ENCODE measurements around the gene RNF224.

The RNF224 gene

DNA sequence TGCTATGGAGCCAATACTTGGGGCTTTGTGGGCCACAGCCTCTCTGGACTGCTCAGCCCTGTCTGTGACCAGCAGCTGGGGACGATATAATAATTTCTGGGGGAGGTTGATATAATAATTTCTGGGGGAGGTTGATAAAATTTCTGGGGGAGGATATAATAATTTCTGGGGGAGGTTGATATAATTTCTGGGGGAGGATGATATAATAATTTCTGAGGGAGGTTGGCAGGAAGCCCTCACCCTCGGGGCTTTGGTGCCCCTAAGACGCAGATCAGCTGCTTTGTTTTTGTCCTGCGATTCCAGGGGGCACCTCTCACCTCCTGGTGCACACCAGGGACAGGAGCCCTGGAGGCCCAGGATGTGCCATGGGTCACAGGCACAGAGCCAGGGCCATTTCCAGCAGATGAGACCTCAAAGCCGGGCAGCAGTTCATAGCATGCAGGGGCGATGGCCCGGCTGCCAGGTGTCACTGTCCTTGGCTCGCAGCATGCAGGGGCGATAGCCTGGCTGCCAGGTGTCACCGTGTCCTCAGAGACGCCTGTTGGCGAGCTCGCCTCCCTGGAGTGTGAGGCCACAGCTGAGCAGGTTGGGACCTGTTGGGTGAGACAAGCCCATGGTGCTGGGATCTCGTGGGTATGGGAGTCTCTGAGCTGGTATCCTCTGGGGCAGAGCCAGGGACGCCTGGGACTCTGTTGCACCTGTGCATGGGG lies 46.5 kb downstream of the RNF224 start:
- DNase-seq (ENCODE audit: low read depth in 2 of 2), result no peak

DNA sequence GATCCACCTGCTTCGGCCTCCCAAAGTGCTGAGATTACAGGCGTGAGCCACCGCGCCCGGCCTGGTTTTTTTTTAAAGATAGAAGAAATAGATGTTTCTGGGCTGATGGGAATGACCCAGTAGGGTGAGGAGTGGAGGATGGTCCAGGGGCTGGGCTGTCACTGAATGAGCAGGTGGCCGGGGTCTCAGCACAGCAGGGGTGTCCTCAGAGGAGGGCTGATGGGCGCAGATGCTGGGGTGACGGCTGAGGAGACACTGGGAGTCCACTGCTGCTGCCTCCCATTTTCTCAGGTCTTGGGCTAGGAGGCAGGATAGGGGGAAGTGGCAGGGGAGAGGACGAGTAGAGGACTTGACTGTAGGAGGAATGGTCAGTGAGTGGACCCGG lies 47.9 kb downstream of the RNF224 start:
- DNase-seq (ENCODE audit: low read depth in 2 of 2), result no peak

DNA sequence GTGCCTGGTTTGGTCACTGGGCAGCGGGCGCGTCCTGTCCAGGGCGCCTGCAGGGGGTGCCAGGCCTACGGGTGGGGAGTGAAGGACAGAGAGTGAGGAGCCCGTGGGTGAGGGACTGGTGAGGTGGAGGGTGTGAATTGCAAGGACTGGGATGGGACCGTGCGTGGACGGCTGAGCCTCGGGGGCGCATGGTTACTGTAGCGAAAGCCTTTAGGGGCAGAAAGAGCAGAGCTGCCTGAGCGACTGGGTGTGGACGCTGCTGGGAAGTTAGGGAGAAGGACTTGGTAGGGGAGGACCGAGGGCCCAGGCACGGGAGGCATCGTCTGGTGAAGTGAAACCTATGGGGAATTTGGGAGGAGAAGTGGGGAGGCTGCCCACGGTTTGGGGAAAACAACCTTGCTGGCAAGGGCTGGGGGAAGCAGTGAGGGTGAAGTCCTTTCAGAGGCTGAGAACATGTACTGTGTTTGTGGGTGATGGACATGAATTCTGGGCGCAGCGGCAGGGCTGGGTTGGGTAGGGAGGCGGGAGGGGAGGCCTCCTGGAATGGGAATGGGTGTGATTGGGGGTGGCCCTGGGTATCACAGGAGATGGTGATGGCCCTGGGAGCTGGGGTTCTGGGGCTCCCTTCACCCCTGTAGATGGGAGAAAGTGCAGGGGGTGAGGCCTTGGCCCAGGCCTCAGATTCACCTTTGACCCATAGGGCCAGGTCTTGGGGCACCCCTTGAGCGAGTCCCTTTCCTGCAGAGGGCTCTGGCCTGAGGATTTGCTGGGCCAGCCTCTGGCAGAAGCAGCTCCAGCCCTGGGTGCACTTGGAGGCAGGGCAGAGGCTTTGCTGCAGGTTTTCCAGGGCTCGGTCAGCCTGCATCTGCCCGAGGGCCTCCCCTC lies 48.5 kb downstream of the RNF224 start:
- DNase-seq (ENCODE audit: low read depth in 2 of 2), result no peak

DNA sequence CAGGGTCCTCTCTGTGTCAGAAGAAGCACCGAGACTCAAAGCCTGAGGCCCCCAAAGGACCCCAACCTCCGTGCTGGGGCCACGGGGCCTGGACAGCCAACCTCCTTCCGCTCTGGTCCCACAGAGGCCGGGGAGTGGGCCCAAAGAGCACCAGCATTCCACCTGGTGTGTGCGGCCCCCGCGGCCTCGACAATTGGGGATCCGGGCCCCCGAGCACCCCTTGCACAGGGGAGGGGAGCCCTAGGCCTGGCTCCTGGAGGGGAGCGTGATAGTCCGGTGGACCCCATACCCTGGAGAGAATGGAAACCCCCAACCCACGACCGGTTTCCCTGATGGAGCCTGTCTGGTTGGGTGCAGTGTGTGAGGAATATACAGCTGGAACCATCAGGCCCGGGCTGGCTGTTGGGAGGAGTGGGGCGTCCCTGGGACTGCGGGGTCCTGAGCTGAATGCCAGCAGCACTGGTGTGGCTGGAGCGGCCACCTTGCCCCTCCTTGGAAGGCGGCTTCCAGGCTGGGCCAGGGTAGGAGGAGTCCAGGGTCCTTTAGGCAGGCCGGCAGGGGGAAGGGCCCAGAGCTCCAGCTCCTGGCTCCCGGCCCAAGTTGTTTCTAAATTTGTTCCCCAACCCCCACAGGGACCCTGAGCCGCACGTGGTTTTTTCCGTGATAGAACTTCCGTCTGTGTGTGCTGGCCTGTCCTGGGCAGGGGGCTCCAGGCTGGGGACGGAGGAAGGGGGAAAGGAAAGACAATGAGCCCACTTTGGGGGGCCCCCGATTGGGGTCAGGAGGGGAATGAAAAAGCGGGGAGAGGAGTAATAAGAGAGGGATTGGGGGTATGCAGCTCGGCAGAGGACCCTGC lies 49.4 kb downstream of the RNF224 start:
- DNase-seq (ENCODE audit: low read depth in 2 of 2), result no peak

DNA sequence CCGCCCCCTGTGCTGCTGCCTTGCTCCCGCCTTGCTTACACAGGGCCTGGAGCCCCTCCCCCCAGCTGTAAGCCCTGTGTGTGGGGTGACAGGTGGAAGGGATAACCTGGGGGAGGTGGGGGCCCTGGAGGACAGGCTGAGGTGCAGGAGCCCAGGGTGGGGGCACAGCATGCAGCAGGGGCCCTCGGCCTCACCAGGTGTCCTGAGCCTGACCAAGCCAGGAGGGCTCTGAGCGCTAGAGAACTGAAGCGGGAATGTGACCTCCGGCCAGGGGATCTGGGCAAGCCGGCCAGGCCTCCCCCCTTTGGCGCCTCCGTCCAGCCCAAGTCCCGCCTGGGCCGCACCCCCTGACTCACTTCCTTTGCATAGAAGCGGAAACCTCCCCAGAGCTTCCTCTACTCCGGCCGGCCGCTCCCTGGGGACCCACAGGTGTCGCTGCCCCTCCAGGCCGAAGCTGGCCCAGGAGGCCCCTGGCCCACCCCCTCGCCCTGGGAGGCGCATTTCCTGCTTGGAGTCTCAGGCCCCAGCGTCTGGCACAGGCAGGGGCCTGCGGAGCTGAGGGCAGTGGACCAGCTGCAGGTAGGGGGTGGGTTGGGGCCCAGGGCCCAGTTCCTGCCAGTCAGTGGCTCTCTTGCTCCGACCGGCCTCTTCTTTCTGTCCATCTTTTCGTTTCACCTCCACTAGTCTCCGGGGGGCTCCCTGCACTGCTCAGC lies 50.2 kb downstream of the RNF224 start, which contains the start of gene TOR4A:
Gene TOR4A, plus strand, starts transcription at position 398 of the 713 bp plus-strand sequence. CDS start 964 bp downstream, outside the sequence.
- no peak for DNase-seq (ENCODE audit: low read depth in 2 of 2)

DNA sequence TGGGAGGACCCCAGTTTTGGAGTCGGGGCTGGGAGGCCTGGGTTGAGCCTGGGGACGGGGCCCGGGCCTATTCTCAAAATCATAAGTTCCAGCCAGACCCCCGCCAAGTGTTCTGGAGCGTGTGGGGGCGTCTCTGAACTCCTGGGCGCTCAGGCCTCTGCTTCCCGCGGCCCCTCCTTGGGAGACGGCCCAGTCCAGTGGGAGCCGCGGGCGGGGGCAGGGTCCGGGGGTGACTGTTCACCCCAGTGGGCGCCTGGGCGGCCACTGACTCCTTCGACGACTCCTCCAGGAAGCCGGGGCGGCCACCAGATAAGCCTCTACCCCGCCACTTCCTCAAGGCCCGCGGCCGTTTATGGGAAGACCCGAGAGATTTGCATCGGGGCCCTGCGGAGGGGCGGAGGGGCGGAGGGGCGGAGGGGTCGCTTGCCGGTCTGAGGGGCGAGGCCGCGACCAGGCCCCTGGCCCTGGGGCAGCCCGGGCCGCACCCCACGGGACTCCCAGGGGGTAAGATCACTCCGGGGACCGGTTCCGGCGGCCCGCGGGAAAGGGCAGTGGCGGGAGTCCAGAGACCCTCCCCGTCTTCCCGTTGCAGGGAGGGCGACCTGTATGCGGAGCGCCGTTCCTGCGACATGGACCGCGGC lies 50.9 kb downstream of the RNF224 start:
- DNase-seq (ENCODE audit: low read depth in 2 of 2), result no peak

Data from stimulated activated CD8-positive, alpha-beta memory T cell treated with anti-CD3 and anti-CD28 coated beads, Interleukin-15, amount 100 ng/mL, for 48 hours (primary cell).